Activated naive CD8-positive, alpha-beta T cell treated with anti-CD3 and anti-CD28 coated beads, Interleukin-2, amount 50 U/mL, for 16 hours (primary cell): ENCODE data around the gene FBP1.

Source experiments
- DNase-seq: peaks from one replicate; pipeline ENCODE4 v3.0.0-alpha.2; 2020; ENCODE audit warnings: low read depth, low spot score

FBP1 gene

GRCh38 chr9:94656200-94656599 is 16.9 kb upstream of the FBP1 start:
- no peak for DNase-seq

- no peak for DNase-seq
Measured at GRCh38 chr9:94655739-94656138, 16.4 kb upstream of the FBP1 start.

GRCh38 chr9:94654165-94654894 is 15.0 kb upstream of the FBP1 start:
- no peak for DNase-seq

GRCh38 chr9:94650949-94651348 is 11.6 kb upstream of the FBP1 start:
- no peak for DNase-seq

- DNase-seq, result no peak
Measured at GRCh38 chr9:94649100-94649819, 9.9 kb upstream of the FBP1 start.

GRCh38 chr9:94648185-94648584 is 8.9 kb upstream of the FBP1 start:
- no peak for DNase-seq

GRCh38 chr9:94645901-94646300 is 6.6 kb upstream of the FBP1 start:
- DNase-seq, result no peak

GRCh38 chr9:94644543-94644942 is 5.2 kb upstream of the FBP1 start:
- DNase-seq, result no peak

- no peak for DNase-seq
Measured at GRCh38 chr9:94643741-94644140, 4.4 kb upstream of the FBP1 start.

GRCh38 chr9:94643176-94643575 is 3.9 kb upstream of the FBP1 start:
- DNase-seq, result no peak

GRCh38 chr9:94642501-94642900 is 3.2 kb upstream of the FBP1 start:
- no peak for DNase-seq

- no peak for DNase-seq
Measured at GRCh38 chr9:94639999-94640376, 670 bp upstream of the FBP1 start.

GRCh38 chr9:94638335-94639060 is 820 bp downstream of the FBP1 start:
- DNase-seq, result no peak

GRCh38 chr9:94632737-94633136 is 6.6 kb downstream of the FBP1 start:
- no peak for DNase-seq

GRCh38 chr9:94631599-94631998 is 7.7 kb downstream of the FBP1 start:
- DNase-seq, result no peak

GRCh38 chr9:94630833-94631232 is 8.5 kb downstream of the FBP1 start:
- DNase-seq, result no peak

- no peak for DNase-seq
Measured at GRCh38 chr9:94630281-94630680, 9.0 kb downstream of the FBP1 start.

- DNase-seq, result no peak
Measured at GRCh38 chr9:94627287-94627686, 12.0 kb downstream of the FBP1 start.

- no peak for DNase-seq
Measured at GRCh38 chr9:94625835-94626234, 13.5 kb downstream of the FBP1 start.

- DNase-seq, result no peak
Measured at GRCh38 chr9:94624629-94625028, 14.7 kb downstream of the FBP1 start.

GRCh38 chr9:94623253-94623652 is 16.1 kb downstream of the FBP1 start:
- no peak for DNase-seq

- DNase-seq, result no peak
Measured at GRCh38 chr9:94622087-94622800, 17.1 kb downstream of the FBP1 start.
